Brain microvascular endothelial cell (primary cell): ENCODE measurements around the gene OSBPL7.

Source experiments
- DNase-seq: peaks from one replicate; pipeline ENCODE4 v3.0.0-alpha.2; 2020
- H3K27ac ChIP-seq: fragments of 250-450 bp; sonication (Bioruptor Pico); 2 replicates; pipeline ENCODE4 v1.5.1; 2020; ENCODE audit warnings: mild to moderate bottlenecking, moderate library complexity
- H3K27me3 ChIP-seq: fragments of 250-450 bp; sonication (Bioruptor Pico); replicated peaks from 2 replicates; pipeline ENCODE4 v1.5.1; 2020; ENCODE audit warnings: mild to moderate bottlenecking
- H3K36me3 ChIP-seq: fragments of 250-450 bp; sonication (Bioruptor Pico); replicated peaks from 2 replicates; pipeline ENCODE4 v1.5.1; 2020; ENCODE audit warnings: mild to moderate bottlenecking
- H3K4me3 ChIP-seq: 2 replicates; pipeline ENCODE4 v1.5.1; 2011; ENCODE audit warnings: low read depth, mild to moderate bottlenecking, control low read depth, low read length, moderate library complexity
- CTCF ChIP-seq: IDR thresholded peaks from 2 replicates; pipeline ENCODE4 v1.5.1; 2011; ENCODE audit warnings: low read depth, mild to moderate bottlenecking, moderate library complexity, low read length, control low read depth, inconsistent platforms; ENCODE audit errors: missing control alignments
- in situ Hi-C: cut with HindIII; loops from 2 replicates; pipeline ENCODE4 v1.10.0; 2017; ENCODE audit warnings: low sequenced_read_pairs, low pct_ligation_motif_present

The OSBPL7 gene

GRCh38 chr17:47813512-47814031 lies 8.0 kb downstream of the OSBPL7 start:
- Histone ChIP-seq H3K36me3 (peaks cover 25% of the 10 kb centered on the region), H3K27ac (no peak overlapping the region), H3K4me3 (no peak overlapping the region), H3K27me3 (no peaks in the 10 kb centered on the region)
- in situ Hi-C loops, result no loop called here
- DNase-seq, result no peak
- no peak for TF ChIP-seq CTCF

- H3K36me3 ChIP-seq, result peaks cover 30% of the 10 kb centered on the region
- H3K27me3 ChIP-seq, result no peaks in the 10 kb centered on the region
- no peak for DNase-seq
- H3K4me3 ChIP-seq, result no peak overlapping the region
- in situ Hi-C loops, result no loop called here
- H3K27ac ChIP-seq, result no peak overlapping the region
- TF ChIP-seq CTCF, result no peak
Measured at GRCh38 chr17:47813077-47813476, 8.5 kb downstream of the OSBPL7 start.

GRCh38 chr17:47812146-47812920 lies 9.3 kb downstream of the OSBPL7 start:
- no peak for DNase-seq
- TF ChIP-seq CTCF, result no peak
- H3K27me3 ChIP-seq, result no peaks in the 10 kb centered on the region

GRCh38 chr17:47811709-47812108 lies 9.9 kb downstream of the OSBPL7 start:
- Histone ChIP-seq H3K27me3 (no peaks in the 10 kb centered on the region), H3K4me3 (no peak overlapping the region), H3K27ac (no peak overlapping the region), H3K36me3 (peaks cover 36% of the 10 kb centered on the region)
- TF ChIP-seq CTCF, result no peak
- in situ Hi-C loops, result no loop called here
- no peak for DNase-seq

More at GRCh38 chr17:47812146-47812920, 9.3 kb downstream of the OSBPL7 start:
- Histone ChIP-seq H3K4me3 (no peak overlapping the region), H3K36me3 (peaks cover 36% of the 10 kb centered on the region), H3K27ac (no peak overlapping the region)
- in situ Hi-C loops, result no loop called here

GRCh38 chr17:47810901-47811635 lies 10.5 kb downstream of the OSBPL7 start:
- Histone ChIP-seq H3K27ac (peak overlapping the region; percentile 3), H3K36me3 (peaks cover 33% of the 10 kb centered on the region), H3K27me3 (no peaks in the 10 kb centered on the region), H3K4me3 (no peak overlapping the region)
- no peak for DNase-seq
- in situ Hi-C loops, result no loop called here
- no peak for TF ChIP-seq CTCF
